Natural killer cell (primary cell): ENCODE measurements around the gene SLCO2A1. TPM values are rescaled to one million over a fixed set of nuclear protein-coding genes. Genes with fewer than 3 reads are reported as not detected.

Experiments used
- ATAC-seq, 3 donors: fragments of 150-1000 bp in 2 of 3; fragments of 200-7000 bp in 1 of 3; cut with Tn5 transposase; 1 replicate in 1 of 3; 2 replicates in 2 of 3; pipeline ENCODE4 v1.10.0; 2021; ENCODE audit warnings: mild to moderate bottlenecking in 2 of 3, moderate library complexity in 2 of 3
- DNase-seq, 2 donors: peaks; one replicate each; pipeline versions ENCODE4 v3.0.0 to v3.0.0-alpha.2; 2013 to 2021; ENCODE audit warnings: mixed read lengths in 1 of 2
- H3K27ac ChIP-seq: one replicate; pipeline ENCODE4 v1.5.1; 2013; ENCODE audit warnings: mild to moderate bottlenecking, low read length
- H3K27me3 ChIP-seq: one replicate; pipeline ENCODE4 v1.6.1; 2013; ENCODE audit warnings: low read length; ENCODE audit not compliant: control insufficient read depth, insufficient read depth
- H3K36me3 ChIP-seq: one replicate; pipeline ENCODE4 v1.6.1; 2013; ENCODE audit warnings: low read length; ENCODE audit not compliant: control insufficient read depth, insufficient read depth
- H3K4me1 ChIP-seq: one replicate; pipeline ENCODE4 v1.6.1; 2013; ENCODE audit warnings: low read length; ENCODE audit not compliant: control insufficient read depth, insufficient read depth
- H3K4me3 ChIP-seq: one replicate; pipeline ENCODE4 v1.5.1; 2013; ENCODE audit warnings: low read length
- H3K9me3 ChIP-seq: one replicate; pipeline ENCODE4 v1.6.1; 2013; ENCODE audit warnings: low read length; ENCODE audit not compliant: control insufficient read depth, insufficient read depth
- H3K27ac Mint-ChIP-seq, 2 donors: one replicate each; pipeline ENCODE4 v1.8.0; 2022; ENCODE audit warnings: mild to moderate bottlenecking in 2 of 2, mixed read lengths in 2 of 2, moderate library complexity in 1 of 2
- H3K27me3 Mint-ChIP-seq, 2 donors: one replicate each; pipeline ENCODE4 v1.8.0; 2022; ENCODE audit warnings: low read depth in 2 of 2, mixed read lengths in 2 of 2
- H3K36me3 Mint-ChIP-seq: one replicate; pipeline ENCODE4 v1.8.0; 2022; ENCODE audit warnings: mixed read lengths
- H3K4me1 Mint-ChIP-seq, 2 donors: one replicate each; pipeline ENCODE4 v1.8.0; 2022; ENCODE audit warnings: mixed read lengths in 2 of 2
- H3K4me3 Mint-ChIP-seq: one replicate; pipeline ENCODE4 v1.8.0; 2022; ENCODE audit warnings: mild to moderate bottlenecking, moderate library complexity, mixed read lengths
- H3K9me3 Mint-ChIP-seq, 2 donors: one replicate each; pipeline ENCODE4 v1.8.0; 2022; ENCODE audit warnings: mixed read lengths in 2 of 2
- WGBS: methylation state at CpG from one replicate; pipeline ENCODE4 v1.1.7; 2013; ENCODE audit warnings: missing lambda C conversion rate; ENCODE audit not compliant: insufficient coverage; 5-methylcytosine and 5-hydroxymethylcytosine counted together
- intact Hi-C: fragments of 100-400 bp; cut with micrococcal nuclease; formaldehyde crosslinking; loops from one replicate; pipeline ENCODE4 v1.14.2; 2022
- total RNA-seq, 4 donors: library from RNA; stranded (reverse); fragments of 120-200 nt in 1 of 4; gene quantifications; one replicate each; pipeline versions ENCODE4 v1.2.3 to v1.2.4, GENCODE V29; 2013 to 2022
- TF ChIP-seq, protein P1 (sequence below): fragments of 200-600 bp; IDR thresholded peaks from one replicate; pipeline ENCODE4 v1.8.0; 2022; ENCODE audit warnings: antibody characterized with exemption

Gene SLCO2A1
- total RNA-seq, 3 donors from 2014 or later (not counting 1 experiment from before 2014, with no cell fraction given), result not detected

DNA sequence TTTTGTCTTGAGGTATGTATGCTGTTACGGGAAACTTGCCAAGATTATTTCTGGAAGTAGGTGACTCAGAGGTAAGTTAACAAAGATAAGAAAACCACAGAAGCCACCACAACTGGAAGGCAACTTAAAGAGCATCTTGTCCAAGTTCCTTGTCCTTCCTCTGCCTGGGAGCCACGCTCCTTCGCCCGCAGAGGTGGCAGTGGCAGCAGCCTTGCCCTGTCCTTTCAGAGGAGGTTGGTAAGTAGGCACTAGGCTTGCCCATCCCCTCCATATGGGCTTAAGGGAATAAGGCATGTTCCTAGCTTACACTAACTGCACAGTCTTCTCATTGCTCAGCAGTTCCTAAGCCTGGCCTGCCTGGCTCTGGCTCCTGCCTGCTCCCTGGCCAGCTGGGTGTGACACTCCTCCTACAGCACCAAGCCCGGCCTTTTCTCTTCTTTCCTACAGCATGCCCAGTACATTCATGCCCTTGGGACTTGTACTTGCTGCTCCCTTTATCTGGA is 86.0 kb downstream of the SLCO2A1 start:
- Mint-ChIP-seq H3K36me3 (no peaks in the 10 kb centered on the region), H3K9me3 (no peaks in the 10 kb centered on the region), H3K27ac (no peak overlapping the region), H3K27me3 (peaks cover 13% of the 10 kb centered on the region in 2 donors), H3K4me3 (no peak overlapping the region), H3K4me1 (peaks cover 7% of the 10 kb centered on the region in 2 donors)
- no peak overlapping the region for H3K4me3 ChIP-seq
- no peaks in the 10 kb centered on the region for H3K9me3 ChIP-seq
- WGBS, result 59% methylated on average over 4 of the region's 5 CpGs
- peaks cover 11% of the 10 kb centered on the region for H3K4me1 ChIP-seq
- TF ChIP-seq, protein P1, sequence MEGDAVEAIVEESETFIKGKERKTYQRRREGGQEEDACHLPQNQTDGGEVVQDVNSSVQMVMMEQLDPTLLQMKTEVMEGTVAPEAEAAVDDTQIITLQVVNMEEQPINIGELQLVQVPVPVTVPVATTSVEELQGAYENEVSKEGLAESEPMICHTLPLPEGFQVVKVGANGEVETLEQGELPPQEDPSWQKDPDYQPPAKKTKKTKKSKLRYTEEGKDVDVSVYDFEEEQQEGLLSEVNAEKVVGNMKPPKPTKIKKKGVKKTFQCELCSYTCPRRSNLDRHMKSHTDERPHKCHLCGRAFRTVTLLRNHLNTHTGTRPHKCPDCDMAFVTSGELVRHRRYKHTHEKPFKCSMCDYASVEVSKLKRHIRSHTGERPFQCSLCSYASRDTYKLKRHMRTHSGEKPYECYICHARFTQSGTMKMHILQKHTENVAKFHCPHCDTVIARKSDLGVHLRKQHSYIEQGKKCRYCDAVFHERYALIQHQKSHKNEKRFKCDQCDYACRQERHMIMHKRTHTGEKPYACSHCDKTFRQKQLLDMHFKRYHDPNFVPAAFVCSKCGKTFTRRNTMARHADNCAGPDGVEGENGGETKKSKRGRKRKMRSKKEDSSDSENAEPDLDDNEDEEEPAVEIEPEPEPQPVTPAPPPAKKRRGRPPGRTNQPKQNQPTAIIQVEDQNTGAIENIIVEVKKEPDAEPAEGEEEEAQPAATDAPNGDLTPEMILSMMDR, result no peak
- H3K27ac ChIP-seq, result no peak overlapping the region
- no peak for ATAC-seq
- intact Hi-C loops, result no loop called here
- no peaks in the 10 kb centered on the region for H3K36me3 ChIP-seq
- H3K27me3 ChIP-seq, result no peaks in the 10 kb centered on the region
- no peak for DNase-seq

DNA sequence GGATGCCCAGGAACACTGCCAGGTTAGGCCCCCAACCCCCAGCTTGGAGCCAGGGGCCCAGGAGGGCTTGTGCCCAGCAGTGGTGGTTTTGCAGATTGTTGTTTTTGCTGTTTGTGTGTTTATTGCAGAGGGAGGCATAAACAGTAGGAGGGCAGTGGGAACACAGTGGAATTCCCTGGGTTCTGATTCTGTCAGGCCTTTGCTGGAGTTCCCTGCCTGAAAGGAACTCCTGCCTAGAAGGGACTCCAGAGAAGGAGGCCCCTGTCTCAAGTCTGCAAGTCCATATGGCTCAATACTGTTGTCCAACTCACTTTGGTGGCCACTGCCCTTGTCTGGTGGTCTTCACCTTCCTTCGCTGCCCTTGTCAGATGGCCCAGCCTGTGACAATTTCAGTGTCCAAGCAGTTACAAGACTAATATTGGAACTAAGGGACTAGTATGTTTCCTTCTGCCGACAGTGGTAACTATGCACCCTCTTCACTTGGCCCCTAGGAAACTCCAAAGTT is 86.6 kb downstream of the SLCO2A1 start:
- Mint-ChIP-seq H3K27me3 (peaks cover 13% of the 10 kb centered on the region in 2 donors), H3K9me3 (no peaks in the 10 kb centered on the region), H3K36me3 (no peaks in the 10 kb centered on the region), H3K4me3 (no peak overlapping the region), H3K27ac (no peak overlapping the region), H3K4me1 (peaks cover 7% of the 10 kb centered on the region in 2 donors)
- intact Hi-C loops, result no loop called here
- Histone ChIP-seq H3K4me3 (no peak overlapping the region), H3K27me3 (no peaks in the 10 kb centered on the region), H3K4me1 (peaks cover 11% of the 10 kb centered on the region), H3K27ac (no peak overlapping the region), H3K9me3 (no peaks in the 10 kb centered on the region), H3K36me3 (no peaks in the 10 kb centered on the region)
- DNase-seq (no peak), ATAC-seq (no peak)
- TF ChIP-seq, protein P1, result no peak
- WGBS, result 83% methylated on average over 1 of the region's 2 CpGs

DNA sequence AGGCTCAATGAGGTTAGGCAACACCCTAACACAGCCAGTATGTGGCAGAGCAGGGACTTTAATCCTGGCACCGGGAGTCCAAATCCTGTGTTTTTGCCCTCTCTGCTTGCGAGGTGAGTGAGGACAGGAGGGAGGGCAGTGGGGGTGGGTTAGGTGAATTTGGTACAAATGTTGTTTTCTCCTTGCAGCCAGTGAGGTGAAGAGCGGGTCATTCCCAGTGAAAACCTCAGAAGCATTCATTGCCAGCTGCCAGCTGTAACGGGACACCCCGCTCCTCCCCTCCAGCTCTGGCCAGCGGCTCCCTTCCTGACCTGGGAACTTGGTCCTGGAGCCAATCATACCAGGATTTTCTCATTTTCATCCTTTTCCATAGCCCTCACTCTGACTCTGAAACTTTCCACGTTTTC is 88.3 kb downstream of the SLCO2A1 start:
- no peaks in the 10 kb centered on the region for H3K9me3 ChIP-seq
- TF ChIP-seq, protein P1, result no peak
- WGBS, result 91% methylated on average over 7 of the region's 7 CpGs
- H3K27ac Mint-ChIP-seq, result no peak overlapping the region
- H3K4me3 ChIP-seq, result no peak overlapping the region
- intact Hi-C loops, result no loop called here
- no peaks in the 10 kb centered on the region for H3K36me3 ChIP-seq
- peaks cover 11% of the 10 kb centered on the region for H3K4me1 ChIP-seq
- DNase-seq (no peak), ATAC-seq (no peak)
- H3K4me3 Mint-ChIP-seq, result no peak overlapping the region
- H3K27ac ChIP-seq, result no peak overlapping the region
- peaks cover 7% of the 10 kb centered on the region in 2 donors for H3K4me1 Mint-ChIP-seq
- no peaks in the 10 kb centered on the region for H3K36me3 Mint-ChIP-seq
- H3K9me3 Mint-ChIP-seq, result no peaks in the 10 kb centered on the region
- H3K27me3 ChIP-seq, result no peaks in the 10 kb centered on the region
- peaks cover 12 to 13% of the 10 kb centered on the region in 2 donors for H3K27me3 Mint-ChIP-seq

DNA sequence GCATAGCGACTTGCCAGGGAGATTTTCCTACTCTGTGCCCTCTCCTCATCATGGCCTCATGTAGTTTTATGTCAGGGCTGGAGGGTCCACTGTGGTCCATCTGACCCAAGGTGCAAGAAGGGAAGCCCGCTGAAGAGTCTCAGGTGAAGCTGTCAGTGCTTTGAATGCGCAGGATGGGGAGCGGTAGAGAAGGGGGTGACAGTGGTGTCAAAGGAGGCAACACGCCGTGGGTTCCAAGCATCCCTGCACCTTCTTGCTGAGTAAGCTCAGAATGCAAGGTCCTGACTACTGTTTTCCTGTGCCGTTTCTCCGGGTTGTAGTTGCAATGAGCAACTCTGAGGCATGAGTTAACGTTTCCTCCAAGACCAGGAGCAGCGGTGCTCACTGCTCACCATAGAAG is 89.2 kb downstream of the SLCO2A1 start:
- TF ChIP-seq, protein P1, result no peak
- Histone ChIP-seq H3K4me1 (peaks cover 11% of the 10 kb centered on the region), H3K36me3 (no peaks in the 10 kb centered on the region), H3K4me3 (no peak overlapping the region), H3K27ac (no peak overlapping the region), H3K27me3 (no peaks in the 10 kb centered on the region), H3K9me3 (no peaks in the 10 kb centered on the region)
- peaks cover 7% of the 10 kb centered on the region in 2 donors for H3K4me1 Mint-ChIP-seq
- H3K9me3 Mint-ChIP-seq, result no peaks in the 10 kb centered on the region
- no peak for ATAC-seq
- no peak overlapping the region for H3K4me3 Mint-ChIP-seq
- DNase-seq, result no peak
- 88% methylated on average over 10 of the region's 10 CpGs for WGBS
- no peaks in the 10 kb centered on the region for H3K36me3 Mint-ChIP-seq
- intact Hi-C loops, result no loop called here
- H3K27me3 Mint-ChIP-seq, result peaks cover 11 to 13% of the 10 kb centered on the region in 2 donors
- no peak overlapping the region for H3K27ac Mint-ChIP-seq
